ENCODE results near the gene EEIG1. TPM values are rescaled to one million over a fixed set of nuclear protein-coding genes. Genes with fewer than 3 reads are reported as not detected.

Gene EEIG1
- total RNA-seq, 1 experiment from 2014 or later: 17.5 TPM

DNA sequence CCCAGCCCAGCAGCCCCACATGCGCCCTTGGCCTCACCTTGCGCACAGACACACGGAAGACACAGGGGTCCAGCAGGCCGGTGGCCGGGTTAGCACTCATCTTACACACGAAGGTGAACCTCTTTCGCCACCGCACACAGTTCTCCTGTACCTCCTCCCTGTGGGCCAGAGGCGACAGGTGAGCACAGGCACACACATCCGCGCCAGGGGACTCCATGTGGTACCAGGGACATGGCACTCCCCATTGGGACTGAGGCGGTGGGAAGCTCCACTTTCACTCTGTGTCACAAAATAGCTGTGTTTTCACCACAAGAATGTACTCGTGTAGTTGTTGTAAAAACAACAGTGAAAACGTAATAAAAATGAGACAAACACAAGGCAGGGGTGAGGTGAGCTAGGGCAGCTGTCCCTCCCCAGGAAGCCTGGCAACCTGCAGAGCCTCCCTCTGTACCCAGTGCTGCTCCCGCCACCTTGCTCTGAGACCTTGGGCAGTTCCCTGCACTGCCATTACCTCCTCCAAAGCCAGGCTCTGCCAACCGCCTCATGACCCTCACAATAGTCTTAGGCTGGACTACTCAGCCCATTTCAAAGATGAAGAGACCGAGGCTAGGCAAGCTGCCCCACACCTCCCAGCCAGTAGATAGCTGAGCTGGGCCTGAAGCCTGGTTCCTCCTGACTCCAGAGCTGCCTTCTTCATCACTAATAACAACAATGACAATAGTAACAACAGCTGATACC is 26.9 kb downstream of the EEIG1 start:
- intact Hi-C loops (cut with micrococcal nuclease): no loop called here
- Mint-ChIP-seq H3K27ac (ENCODE audit: low read depth, unreplicated experiment) (no peak overlapping the region), H3K9me3 (ENCODE audit: unreplicated experiment) (no peaks in the 10 kb centered on the region), H3K4me3 (ENCODE audit: unreplicated experiment) (no peak overlapping the region), H3K36me3 (ENCODE audit: insufficient read depth, unreplicated experiment) (no peaks in the 10 kb centered on the region), H3K27me3 (ENCODE audit: insufficient read depth, unreplicated experiment) (no peaks in the 10 kb centered on the region), H3K4me1 (ENCODE audit: insufficient read depth, unreplicated experiment) (peaks cover 14% of the 10 kb centered on the region)
- DNase-seq (ENCODE audit: unreplicated experiment): no peak
- CTCF ChIA-PET: interaction anchor here (0.6 to 9.2 kb wide), 10 partner anchors 10 to 164 kb away, joined by 3 to 90 read pairs (median 6); no protein-coding TSS in a partner anchor
- POLR2A ChIA-PET: interaction anchor here (0.7 to 6.0 kb wide), 4 partner anchors 10 to 53 kb away, joined by 3 to 43 read pairs (median 10); partner anchors contain the start of gene EEIG1
- no peak for TF ChIP-seq CTCF (IDR thresholded peaks at IDR 0.05; ENCODE audit: unreplicated experiment)
- BruUV-seq (replicated peaks): no TSS peak

DNA sequence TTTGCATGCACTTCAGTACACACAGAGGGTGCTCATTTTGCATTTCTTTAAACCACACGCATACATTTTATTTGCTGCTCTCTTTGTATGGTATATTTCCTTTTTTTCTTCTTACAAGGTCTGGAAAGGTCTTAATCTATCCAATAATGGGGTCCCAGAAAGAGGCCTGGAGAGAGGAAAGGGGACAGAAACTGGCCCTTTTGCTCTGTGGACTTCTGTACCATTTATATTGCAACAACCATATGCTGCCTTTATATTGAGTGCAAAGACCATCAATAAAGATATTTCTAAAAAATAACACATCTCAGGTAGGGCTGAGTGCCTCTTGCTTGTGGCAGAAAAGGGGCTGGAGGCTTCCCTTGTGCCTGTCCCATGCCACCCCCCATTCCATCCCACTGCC is 27.6 kb downstream of the EEIG1 start:
- no peaks in the 10 kb centered on the region for H3K27me3 Mint-ChIP-seq (ENCODE audit: insufficient read depth, unreplicated experiment)
- BruUV-seq (replicated peaks): no TSS peak
- H3K36me3 Mint-ChIP-seq (ENCODE audit: insufficient read depth, unreplicated experiment): no peaks in the 10 kb centered on the region
- CTCF ChIA-PET: interaction anchor here (1.0 to 9.2 kb wide), 5 partner anchors 10 to 165 kb away, joined by 3 to 90 read pairs (median 8); no protein-coding TSS in a partner anchor
- no peak for TF ChIP-seq CTCF (IDR thresholded peaks at IDR 0.05; ENCODE audit: unreplicated experiment)
- POLR2A ChIA-PET: interaction anchor here (0.6 to 0.7 kb wide), 2 partner anchors 9 to 10 kb away, joined by 4 to 5 read pairs; no protein-coding TSS in a partner anchor
- H3K9me3 Mint-ChIP-seq (ENCODE audit: unreplicated experiment): no peaks in the 10 kb centered on the region
- intact Hi-C loops (cut with micrococcal nuclease): no loop called here
- no peak for DNase-seq (ENCODE audit: unreplicated experiment)
- no peak overlapping the region for H3K27ac Mint-ChIP-seq (ENCODE audit: low read depth, unreplicated experiment)
- H3K4me3 Mint-ChIP-seq (ENCODE audit: unreplicated experiment): no peak overlapping the region
- H3K4me1 Mint-ChIP-seq (ENCODE audit: insufficient read depth, unreplicated experiment): peaks cover 14% of the 10 kb centered on the region

- Mint-ChIP-seq H3K36me3 (ENCODE audit: insufficient read depth, unreplicated experiment) (no peaks in the 10 kb centered on the region), H3K4me1 (ENCODE audit: insufficient read depth, unreplicated experiment) (peaks cover 10% of the 10 kb centered on the region), H3K4me3 (ENCODE audit: unreplicated experiment) (no peak overlapping the region), H3K27ac (ENCODE audit: low read depth, unreplicated experiment) (peak overlapping the region; percentile 19), H3K27me3 (ENCODE audit: insufficient read depth, unreplicated experiment) (no peaks in the 10 kb centered on the region), H3K9me3 (ENCODE audit: unreplicated experiment) (no peaks in the 10 kb centered on the region)
- no peak for TF ChIP-seq CTCF (IDR thresholded peaks at IDR 0.05; ENCODE audit: unreplicated experiment)
- ChIA-PET CTCF (interaction anchor here (0.5 to 9.2 kb wide), 4 partner anchors 7 to 88 kb away, joined by 4 to 90 read pairs (median 6); no protein-coding TSS in a partner anchor), POLR2A (no interaction called here)
- DNase-seq (ENCODE audit: unreplicated experiment): no peak
- intact Hi-C loops (cut with micrococcal nuclease): no loop called here
- BruUV-seq (replicated peaks): no TSS peak
These were observed 30.1 kb downstream of the EEIG1 start for GRCh38 chr9:127950513-127951289.
